COLO668 (cell line): ENCODE measurements around the gene KHK.
"Not testable (repeated sequence)": the region's sequence is repeated elsewhere in the genome, so short reads cannot be mapped to it uniquely, and the experiment has no call there.

Experiments used
- DNase-seq: peaks from one replicate; lab custom pipeline; 2025; ENCODE audit not compliant: unreplicated experiment; lab: John Stamatoyannopoulos, UW

KHK gene

DNA sequence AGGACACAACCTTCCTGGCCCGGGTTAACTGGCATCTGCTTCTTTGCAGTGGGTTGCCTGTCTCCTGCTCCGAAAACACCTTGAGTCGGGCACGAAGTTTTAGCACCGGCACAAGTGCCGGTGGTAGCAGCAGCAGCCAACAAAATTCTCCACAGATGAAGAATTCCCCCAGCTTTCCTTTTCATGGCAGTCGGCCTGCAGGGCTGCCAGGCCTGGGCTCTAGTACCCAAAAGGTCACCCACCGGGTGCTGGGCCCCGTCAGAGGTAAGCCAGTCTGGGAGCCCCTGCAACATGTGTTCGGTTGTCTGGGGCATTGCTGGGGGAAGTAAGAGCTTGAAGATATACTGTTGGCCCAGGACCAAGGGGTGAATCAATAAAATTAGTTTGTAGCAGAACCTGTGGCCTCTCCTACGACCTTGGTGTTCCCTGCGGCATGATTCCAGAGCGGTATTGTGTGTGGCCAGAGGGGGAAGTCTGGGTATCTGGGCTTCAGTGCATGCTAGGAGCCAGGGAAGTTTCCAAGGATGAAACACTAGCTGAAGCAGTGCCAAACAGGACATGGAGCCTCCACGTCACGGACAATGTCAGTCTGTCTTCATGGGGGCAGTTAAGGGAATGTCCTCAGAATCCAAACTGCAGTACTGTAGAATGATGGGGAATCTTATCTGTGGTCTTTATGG, 27.3 kb upstream of the KHK start:
- no peak for DNase-seq

DNA sequence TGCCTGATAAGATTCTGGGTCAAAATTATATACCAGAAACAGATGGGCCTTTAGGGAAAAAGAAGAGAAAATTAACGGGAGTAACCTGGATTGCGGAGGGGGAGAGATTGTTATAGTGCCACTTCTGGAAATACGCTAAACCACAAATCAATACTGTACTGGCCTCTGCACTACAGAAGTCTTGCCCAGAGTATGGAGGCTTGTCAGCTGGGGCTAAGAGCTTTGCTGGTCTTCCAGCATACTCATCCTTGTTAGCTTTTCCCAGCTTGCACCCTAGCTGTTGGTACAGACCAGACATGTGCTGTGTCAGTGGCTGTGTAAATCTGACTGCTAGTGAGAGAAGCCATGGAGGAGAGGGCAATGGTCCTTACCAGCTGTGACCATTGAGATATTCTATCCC, 26.2 kb upstream of the KHK start:
- DNase-seq = no peak

DNA sequence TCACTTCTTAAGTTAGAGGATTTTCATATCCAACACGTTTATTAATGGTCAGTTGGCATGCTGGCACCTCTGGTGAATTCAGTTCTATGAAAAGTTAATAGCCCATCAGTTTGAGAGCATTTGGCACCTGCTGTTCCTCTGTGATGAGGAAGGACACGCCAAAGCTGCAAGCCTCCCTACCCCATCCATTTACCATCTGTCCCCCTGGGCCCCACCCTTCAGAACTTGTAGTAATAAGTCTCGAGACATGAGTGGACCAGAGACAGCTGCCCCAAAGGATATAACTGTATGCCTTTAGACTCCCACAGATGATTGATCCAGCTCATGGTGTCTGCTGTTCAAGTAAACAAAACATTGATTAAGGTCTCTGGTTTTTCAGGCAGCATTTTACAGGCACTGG, 21.4 kb upstream of the KHK start:
- no peak for DNase-seq

DNA sequence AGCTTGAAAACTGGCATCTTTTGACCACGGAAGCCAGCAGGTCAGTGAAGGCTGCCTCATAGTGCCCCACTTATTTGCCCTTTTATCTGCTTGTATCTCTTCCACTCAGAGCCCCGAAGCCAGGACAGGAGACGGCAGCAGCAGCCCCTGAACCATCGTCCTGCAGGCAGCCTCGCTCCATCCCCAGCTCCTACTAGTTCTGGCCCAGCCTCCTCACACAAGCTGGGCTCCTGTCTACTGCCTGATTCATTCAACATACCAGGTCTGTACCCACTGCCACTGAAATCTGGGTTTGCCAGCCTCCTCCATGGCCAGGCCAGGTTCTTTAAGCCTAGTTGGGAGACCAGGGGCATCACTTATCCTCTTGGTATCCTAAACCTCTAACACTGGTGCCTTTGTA, 19.2 kb upstream of the KHK start:
- DNase-seq = no peak

DNA sequence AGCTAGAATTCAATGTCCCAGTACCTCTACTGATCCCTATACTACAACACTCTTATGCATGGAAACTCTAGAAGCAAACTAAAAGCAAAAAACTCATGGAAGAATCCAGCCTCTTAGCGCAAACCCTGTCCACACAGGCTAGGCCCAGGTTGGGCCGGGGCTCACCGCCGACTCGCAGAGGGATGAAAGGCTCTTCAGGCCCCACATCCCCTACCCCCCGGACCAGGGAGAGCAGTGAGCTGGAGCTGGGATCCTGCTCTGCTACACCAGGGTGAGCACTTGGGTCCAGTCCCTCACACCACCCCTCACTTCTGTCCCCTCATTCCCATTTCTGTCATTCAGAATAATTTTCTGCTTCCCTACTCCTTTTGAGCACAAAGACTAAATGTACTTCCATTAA, 17.1 kb upstream of the KHK start:
- DNase-seq = no peak

DNA sequence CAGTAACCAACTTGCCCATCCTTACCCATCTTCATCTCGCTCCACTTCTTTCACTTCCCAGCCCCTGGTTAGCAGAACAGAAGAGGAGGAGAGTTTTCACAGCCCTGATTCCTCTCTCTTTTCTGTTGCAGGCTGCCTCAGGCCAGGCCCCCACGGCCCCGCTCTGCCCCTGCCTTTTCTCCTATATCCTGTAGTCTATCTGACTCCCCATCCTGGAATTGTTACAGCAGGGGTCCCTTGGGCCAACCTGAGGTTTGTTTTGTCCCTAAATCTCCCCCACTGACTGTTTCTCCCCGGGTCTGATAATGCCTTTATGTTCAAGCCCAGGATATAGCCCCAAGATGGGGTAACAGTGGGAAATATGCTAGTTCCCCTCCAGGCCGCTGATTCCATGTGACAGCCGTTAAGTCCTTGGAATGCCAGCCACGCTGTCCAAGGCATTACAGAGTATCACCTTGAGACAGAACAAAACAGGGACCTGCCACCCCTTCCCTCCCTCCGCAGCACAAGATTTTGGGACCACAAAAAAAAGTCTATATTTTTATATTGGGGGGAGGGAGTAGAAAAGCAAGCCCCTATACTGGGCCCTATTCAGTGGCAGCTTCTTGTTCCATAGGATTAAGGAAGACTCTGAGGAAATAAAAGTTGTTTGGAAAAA, 16.5 kb upstream of the KHK start:
- no peak for DNase-seq

DNA sequence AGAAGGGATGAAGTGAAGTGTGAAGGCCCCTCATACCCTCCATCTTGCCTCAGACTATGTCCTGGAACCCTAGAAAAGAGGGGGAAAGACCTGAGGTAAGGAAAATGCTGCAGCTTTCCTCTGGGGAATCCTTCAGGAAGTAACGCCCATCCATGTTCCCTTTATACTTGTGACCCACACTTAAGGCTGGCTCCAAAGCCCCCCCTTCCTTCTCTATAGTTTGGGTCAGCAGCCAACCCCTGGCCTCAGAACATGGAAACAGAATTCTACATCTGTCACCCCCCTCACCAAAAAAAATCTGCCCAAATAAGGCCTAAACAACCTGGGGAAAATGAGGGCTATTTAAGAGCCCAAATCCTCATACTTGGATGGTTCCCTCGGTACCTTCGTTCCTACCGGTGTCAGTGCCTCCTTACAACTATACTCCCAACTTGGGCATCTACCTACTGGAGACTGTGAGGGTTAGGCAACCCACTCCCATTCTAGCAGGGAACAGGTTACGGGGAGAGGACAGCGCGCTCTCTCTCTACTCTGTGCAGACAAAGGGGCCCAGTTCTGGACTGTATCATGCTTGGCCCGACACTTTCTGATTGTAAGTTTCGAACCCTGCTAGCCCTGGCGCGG, 15.8 kb upstream of the KHK start:
- no peak for DNase-seq

DNA sequence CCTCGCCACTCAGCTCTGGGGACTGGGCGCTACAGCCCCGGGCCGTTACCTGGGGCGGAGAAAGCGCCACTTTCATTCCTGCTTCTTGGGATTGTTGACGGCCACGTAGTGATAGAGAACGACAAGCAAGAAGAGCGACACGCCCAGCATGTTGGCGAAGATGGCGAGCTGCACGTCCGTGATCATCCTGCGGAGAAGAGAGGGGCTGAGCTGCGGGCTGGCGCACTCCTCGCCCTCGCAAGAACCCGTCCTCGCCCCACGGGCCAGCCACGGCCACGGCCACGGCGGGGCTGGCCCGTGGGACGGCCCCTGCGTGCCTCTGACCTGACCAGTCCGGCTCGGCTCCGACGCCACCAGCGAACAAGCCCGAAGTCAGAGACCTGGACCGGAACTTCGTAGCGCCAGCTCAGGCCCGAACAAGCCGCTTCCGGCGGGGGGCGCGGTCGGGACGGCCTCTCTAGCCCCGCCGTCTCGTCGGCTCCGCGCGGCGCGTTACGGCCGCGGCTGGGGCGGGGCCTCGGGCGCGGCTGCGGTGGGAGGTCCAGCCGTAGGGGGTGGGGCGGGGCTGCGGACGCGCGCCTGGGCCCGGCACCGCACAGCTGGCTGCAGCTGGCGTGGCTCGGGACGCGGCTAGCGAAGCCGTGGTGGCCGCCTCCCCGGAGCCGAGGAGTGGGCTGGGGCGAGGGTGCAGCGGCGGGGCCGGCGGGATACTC, 15.1 kb upstream of the KHK start, which contains the start of gene OST4:
OST4 (minus strand) TSS at position 378 of the 713 bp plus-strand sequence.
- DNase-seq = peak; percentile 96

DNA sequence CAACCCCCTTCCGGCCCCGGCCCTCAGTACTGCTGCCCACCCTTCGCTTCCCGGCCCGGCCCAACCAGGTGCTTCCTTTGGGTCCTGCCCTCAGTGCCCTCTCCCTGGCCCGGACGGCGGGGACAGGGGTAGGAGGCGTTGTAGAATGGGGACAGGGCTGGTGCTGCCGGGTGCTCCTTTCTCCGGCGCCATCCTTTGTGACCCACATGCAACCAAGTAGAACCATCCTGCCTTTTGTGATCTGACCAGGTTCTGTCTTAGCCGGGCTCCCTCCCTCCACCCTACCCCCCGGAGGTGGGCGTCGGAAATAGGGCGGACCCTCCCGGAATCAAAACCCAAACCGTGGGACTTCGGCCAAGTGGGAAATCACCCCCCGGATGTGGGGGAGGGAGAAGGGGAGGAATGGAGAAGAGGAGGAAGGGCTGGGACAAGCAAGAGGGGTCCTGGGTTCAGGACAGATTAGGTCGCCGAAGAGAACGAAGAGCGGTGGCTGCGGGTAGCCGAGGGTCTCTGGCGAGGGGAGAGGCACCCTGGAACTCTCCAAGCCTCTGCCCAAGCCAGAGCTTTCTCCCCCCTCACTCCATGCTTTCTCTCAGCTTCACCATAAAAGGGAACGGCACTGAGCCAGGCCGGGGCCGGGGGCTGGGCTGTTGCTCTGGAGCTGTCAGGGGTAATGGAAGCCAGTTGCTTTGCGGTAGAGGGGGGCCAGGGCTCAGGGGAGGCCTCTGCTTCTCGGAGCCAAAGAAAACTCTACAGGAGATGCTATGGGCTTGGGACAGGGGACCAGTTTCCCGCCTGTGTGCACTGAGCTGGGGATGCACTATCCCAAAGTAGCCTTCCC, 14.4 kb upstream of the KHK start:
- DNase-seq = no peak

DNA sequence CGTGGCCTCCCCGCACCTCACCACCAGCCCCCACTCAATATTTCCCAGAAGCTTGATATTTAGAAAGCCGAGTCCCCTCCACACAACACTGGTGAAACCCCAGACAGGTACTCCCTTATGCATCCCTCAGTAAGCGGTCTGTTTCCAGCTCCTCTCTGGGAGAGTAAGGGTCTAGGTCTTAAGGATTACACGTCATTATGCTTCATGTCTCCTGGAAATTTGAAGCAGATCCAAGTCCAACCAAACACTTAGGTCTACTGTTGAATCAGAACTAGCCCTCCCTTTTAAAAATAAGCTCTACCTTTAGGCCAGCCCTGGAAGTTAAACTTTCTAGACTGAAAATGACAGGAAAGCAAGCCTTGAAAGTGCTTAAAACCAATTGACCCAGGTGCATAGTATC, 13.7 kb upstream of the KHK start:
- DNase-seq = no peak

DNA sequence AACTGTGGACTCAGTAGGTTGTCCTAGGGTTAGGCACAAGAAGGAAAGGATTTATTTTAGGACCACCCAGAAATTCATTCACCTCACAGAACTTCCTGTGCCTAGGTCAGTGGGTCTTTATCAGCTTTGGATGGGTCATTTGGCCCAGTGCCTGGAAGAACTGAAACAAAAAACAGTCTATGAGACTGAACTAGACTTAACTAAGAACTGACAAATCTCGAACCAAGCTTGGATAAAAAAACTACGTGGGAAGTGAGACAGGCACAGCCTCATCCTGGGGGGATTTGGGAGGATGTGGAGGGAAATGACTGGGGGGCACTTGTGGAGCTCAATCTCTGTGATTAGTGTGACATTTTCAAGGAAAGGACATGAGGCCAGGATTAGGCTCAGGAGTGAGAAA, 12.8 kb upstream of the KHK start:
- DNase-seq = no peak

DNA sequence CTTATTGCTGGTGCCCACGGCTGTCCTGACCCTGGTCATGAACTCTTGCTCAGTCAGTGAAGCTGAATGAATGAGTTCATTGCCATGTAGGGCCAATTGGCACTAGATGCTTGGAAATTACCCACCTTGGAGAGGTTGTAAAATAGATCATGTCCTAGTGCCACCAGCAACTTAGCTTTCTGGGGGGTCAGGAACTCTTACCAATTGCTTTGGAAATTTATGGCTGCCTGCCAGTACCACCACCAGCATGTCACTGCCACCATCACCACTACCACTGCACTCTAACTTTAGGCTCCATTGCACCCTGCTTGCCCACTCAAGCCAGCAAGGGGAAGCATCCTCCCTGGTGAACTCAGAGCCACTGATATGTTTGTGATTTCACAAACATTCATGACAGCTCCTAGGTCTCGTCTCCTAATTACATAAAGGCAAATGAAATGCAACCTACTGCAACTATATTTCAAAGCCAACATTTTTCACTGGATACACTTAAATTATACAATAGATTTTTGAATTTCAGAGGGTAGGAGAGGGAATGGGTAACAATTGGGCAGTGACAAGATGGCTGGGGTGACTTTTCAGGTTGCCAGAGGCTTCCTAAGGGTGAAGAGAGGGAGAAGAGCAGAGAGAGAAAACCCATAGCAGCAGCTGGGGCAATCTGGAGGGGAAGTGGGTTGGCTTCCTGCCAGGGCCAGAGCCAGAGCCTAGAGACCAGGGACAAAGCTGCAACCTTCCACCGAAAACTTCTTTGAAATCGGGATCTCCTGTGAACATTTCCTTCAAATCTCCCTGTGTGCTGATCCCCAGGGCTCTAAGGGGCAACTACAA, 11.6 kb upstream of the KHK start:
- peak; percentile 66 for DNase-seq

DNA sequence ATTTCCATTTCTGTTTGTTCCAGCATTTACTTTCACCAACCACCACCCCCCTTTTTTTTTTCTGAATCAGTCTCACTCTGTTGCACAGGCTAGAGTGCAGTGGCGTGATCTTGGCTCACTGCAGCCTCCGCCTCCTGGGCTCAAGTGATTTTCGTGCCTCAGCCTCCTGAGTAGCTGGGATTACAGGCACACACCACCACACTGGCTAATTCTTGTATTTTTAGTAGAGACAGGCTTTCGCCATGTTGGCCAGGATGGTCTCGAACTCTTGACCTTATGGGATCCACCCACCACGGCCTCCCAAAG, 11.1 kb upstream of the KHK start:
- not testable (repeated sequence) for DNase-seq

DNA sequence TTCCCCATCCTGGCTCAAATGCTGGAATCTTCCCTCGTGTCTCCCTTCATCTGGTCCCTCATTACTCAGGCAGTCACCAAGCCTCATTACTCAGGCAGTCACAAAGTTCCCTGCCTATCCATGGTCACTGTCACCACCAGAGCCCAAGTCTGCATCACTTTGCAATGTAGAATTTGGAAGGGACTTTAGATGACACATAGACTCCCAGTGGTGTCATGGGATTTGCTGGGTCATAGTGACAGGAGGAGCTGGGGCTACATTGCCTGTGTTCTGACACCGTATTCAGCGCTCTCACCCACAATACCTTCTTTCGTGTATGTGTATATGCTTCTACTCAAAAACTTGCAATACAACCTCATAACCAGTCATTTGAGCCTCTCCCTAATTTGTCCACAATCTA, 10.2 kb upstream of the KHK start:
- no peak for DNase-seq

DNA sequence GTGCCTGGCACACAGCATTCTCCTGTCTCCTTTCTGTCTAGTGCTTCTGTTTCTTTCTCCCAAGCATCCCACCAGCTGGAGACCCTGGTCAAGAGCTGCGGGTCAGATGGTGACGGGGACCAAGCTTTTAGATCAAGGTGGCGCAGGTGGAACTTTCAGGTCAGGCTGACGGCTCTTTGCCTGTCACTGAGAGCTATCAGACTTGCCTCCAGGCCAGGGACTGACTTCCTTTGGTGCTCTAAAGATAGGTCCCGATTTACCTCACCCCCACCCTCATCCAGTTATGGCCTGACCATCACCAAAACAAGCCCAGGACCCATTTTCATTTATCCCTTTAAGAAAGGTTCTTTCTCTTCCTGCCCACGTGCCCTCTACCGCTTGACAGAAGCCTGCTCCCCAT, 9.3 kb upstream of the KHK start:
- DNase-seq = no peak

DNA sequence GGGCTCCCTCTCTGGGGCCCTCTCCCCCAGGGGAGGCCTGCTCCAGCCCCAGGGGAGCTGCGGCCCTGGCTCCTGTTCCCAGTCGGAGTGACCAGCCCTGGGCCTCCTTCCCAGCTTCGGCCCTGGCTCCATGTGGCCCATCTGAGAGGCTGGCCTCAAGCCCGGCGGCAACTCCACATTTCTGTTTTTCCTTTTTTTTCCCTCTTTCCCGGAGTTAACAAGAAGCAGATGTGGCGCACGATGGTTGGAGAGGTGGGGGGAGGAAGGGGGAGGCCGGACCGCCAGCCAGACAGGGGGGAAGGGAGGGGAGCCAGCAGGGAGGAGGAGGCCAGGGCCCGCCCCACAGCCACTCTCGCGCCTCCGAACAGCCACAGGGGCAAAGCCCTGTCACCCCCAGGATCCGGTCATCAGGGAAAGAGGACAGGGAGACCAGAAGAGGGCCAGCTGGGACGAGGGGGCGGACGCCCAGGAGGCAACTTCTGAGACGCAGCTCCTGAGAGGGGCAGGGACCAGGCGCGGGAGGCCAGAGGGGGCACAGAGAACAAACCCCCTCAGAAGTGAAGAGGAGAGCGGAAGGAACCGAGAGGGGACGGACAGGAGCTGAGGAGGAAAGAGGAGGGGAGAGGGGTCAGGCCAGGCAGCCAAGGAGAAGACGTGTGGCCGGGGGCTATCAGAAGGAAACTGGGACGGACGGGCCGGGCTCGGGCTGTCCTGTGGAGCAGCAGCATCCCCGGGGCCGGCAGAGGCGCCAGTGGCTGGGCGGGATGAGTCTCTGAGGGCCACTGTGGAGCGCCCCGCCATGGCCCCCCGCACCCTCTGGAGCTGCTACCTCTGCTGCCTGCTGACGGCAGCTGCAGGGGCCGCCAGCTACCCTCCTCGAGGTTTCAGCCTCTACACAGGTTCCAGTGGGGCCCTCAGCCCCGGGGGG, 8.0 kb upstream of the KHK start, which contains the start of gene EMILIN1:
EMILIN1 (plus strand) TSS at position 349 of the 928 bp plus-strand sequence; CDS start at position 800, 451 bp downstream.
- no peak for DNase-seq

DNA sequence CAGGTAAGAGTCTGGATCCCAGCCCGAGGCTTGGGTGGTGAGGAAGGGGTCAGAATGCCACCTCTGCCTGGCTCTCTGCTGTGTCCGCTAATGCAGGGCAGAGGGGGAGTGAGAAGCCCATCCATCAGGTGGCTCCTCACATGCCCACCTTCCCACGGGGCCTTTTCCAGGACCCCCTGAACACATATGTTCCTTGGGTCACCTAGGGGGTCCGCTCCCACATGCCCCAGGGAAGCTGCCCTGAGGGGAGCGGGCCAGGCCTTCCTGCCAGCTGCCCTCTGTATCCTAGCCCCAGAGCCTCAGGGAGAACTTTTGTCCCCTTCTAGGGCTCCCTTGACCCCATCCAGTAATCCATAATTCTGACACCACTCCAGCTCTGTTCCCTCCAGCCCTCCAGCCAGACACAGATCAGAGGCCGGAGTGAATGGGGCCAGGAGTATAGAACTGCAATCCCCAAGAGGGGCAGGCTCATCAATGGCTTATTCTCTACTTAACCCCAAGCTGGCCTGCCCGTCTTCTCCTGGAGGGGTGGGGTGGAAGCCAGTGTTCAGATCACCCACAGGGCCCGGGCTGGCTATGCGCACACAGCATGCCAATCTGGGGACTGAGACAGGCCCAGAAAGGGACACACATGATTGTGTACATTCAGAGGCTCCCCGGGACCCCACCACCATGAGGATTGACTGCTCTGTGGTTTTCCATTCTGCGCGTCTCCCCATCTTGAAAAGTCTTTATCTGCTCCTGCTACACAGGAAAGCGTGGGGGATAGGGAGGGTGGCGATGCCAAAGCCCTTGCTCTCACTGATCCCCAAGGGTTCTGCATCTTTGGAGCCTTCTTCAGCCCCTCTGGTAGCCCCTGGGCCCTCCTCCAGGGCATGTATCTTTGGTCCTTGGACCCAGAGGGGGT, 7.1 kb upstream of the KHK start:
- DNase-seq = no peak

DNA sequence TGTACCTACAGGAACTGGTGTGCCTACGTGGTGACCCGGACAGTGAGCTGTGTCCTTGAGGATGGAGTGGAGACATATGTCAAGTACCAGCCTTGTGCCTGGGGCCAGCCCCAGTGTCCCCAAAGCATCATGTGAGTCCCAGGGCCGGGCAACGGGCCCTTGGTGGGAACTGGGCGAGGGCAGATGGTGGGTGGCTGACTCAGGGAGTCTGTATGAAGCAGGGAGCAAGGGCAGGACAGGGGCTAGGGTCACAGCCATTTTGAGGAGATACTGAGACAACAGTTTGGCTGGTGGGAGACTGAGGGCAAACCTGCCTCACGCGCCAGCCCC, 6.5 kb upstream of the KHK start:
- DNase-seq = no peak
